Subcutaneous adipose tissue (tissue), 4 donors: ENCODE results near the gene MARCHF2. TPM values are rescaled to one million over a fixed set of nuclear protein-coding genes. Genes with fewer than 3 reads are reported as not detected.

Source experiments
- CTCF ChIP-seq: fragments of 450-650 bp; IDR thresholded peaks from one replicate; pipeline ENCODE4 v1.5.1; 2016; ENCODE audit warnings: low read depth, mild to moderate bottlenecking, control low read depth, antibody characterized with exemption, moderate library complexity
- total RNA-seq, 4 donors: library from RNA; depleted of rRNA; stranded (reverse); fragments of >200 nt; gene quantifications; one replicate each; pipeline ENCODE4 v1.1.0, GENCODE V29; 2016

Gene MARCHF2
- total RNA-seq, 4 donors from 2014 or later = 107 to 314 (median 189) TPM

DNA sequence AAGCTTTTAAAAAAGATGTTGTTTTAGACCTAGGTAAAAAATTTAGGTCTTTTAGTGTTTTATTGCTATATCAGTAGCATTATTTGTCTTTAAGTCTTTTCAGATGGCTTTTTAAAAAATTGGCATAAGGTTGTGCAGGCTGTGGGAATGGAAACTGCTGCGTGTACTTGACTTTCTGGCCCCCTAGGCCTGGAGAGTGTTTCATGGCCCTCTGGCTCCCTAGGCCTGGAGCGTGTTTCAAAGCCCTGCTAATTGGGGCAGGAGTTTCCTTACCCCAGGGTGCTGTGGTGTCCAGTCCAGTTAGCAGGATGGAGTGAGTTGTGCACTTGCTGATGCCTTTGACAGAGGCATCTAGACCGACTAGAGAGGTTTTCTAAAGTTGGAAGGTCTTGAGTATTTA, 65.5 kb downstream of the MARCHF2 start:
- no peak for TF ChIP-seq CTCF

GRCh38 chr19:8481201-8481600, 68.1 kb downstream of the MARCHF2 start:
- TF ChIP-seq CTCF = no peak

GRCh38 chr19:8481616-8482015, 68.5 kb downstream of the MARCHF2 start:
- TF ChIP-seq CTCF = no peak

GRCh38 chr19:8482696-8483095, 69.6 kb downstream of the MARCHF2 start:
- TF ChIP-seq CTCF = no peak

- TF ChIP-seq CTCF = no peak
Measured at GRCh38 chr19:8483165-8483564, 70.1 kb downstream of the MARCHF2 start.

DNA sequence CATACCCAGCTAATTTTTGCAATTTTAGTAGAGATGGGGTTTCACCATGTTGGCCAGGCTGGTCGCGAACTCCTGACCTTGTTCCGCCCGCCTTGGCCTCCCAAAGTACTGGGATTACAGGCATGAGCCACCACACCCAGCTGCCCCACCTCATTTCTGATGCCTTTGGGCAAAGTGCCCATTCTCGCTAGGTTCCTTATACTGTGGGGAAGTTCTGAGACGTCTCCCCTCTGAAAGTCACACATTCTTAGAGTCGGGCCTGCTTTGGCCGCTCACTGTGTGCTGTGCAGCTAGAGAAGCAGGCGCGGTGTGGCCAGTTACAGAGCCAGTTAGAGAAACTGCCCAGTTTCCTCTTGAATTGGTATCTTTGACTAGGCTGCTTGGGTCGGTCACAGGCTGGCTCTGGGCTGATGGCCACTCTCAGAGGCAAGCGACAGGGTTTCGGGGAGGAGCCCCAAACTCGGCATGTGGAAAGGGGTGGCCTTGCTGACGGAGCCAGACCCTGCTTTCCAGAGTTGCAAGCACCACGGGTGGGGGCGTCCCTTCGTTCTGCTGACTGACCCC, 71.3 kb downstream of the MARCHF2 start:
- no peak for TF ChIP-seq CTCF

GRCh38 chr19:8485561-8486371, 72.7 kb downstream of the MARCHF2 start:
- no peak for TF ChIP-seq CTCF
